ENCODE data around the gene CLEC4A. TPM values are rescaled to one million over a fixed set of nuclear protein-coding genes. Genes with fewer than 3 reads are reported as not detected.
"Not testable (repeated sequence)": the region's sequence is repeated elsewhere in the genome, so short reads cannot be mapped to it uniquely, and the experiment has no call there.

Gene CLEC4A
- polyA plus RNA-seq, 2 of the 4 experiments (the other 2 are of a cell fraction), result 0.27 TPM; not detected in 1

GRCh38 chr12:8127138-8127537 lies 3.7 kb downstream of the CLEC4A start:
- no peak overlapping the region for H3K4me2 ChIP-seq
- no peaks in the 10 kb centered on the region for H3K4me1 ChIP-seq
- no peak for FAIRE-seq
- ChIA-PET POLR2A (no interaction called here), CTCF (interaction anchor here (0.7 to 2.1 kb wide), 3 partner anchors 18 to 81 kb away, joined by 3 to 11 read pairs (median 3); no protein-coding TSS in a partner anchor)
- no peak for ATAC-seq
- no peaks in the 10 kb centered on the region for H3K9me3 ChIP-seq
- H3K4me3 ChIP-seq, result no peak overlapping the region
- TF ChIP-seq KDM1A (IDR thresholded peaks at IDR 0.05; ENCODE audit: low read depth) (no peak), HOXA7 (CRISPR knock-in tag; IDR thresholded peaks at IDR 0.05) (no peak), TFCP2L1 (CRISPR knock-in tag; IDR thresholded peaks at IDR 0.05) (no peak)
- 76% methylated on average over 4 of the region's 4 CpGs for WGBS (ENCODE audit: missing lambda C conversion rate)
- DNase-seq (ENCODE audit: low read depth in 1 of 2, low spot score in 1 of 2), result no peak
- H3K27ac ChIP-seq, result no peak overlapping the region

DNA sequence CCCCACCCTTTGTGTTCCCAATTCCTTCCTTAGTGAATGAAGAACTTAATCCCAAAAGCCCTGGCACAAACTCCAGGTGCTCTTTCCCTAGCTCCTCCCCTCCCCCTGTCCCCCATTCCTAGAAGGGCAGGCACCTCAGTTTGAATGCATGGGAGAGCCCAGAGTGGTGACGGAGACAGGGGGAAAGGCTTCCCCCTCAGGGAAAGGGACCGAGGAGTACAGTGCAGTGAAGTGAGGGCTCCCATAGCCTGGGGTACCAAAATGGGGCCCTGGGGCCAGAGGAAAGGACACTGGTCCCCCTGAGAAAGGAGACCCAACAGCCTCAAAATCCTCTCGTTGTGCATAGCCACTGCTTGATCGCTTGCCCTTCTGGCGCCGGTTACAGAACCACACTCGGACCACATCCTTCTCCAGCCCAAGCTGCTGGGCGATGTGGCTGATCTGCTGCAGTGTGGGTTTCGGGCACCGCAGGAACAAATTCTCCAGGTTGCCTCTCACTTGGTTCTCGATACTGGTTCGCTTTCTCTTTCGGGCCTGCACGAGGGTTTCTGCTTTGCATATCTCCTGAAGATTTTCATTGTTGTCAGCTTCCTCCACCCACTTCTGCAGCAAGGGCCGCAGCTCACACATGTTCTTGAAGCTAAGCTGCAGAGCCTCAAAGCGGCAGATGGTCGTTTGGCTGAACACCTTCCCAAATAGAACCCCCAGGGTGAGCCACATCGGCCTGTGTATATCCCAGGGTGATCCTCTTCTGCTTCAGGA lies 10.4 kb downstream of the CLEC4A start:
- H3K4me3 ChIP-seq; ATAC-seq; H3K4me1 ChIP-seq; H3K27ac ChIP-seq; DNase-seq (ENCODE audit: low read depth in 1 of 2, low spot score in 1 of 2); POLR2A ChIA-PET; CTCF ChIA-PET; H3K9me3 ChIP-seq; FAIRE-seq; H3K4me2 ChIP-seq: not testable (repeated sequence)
- WGBS (ENCODE audit: missing lambda C conversion rate), result 87% methylated on average over 17 of the region's 18 CpGs

GRCh38 chr12:8134398-8134930 lies 11.0 kb downstream of the CLEC4A start:
- H3K4me3 ChIP-seq; H3K9me3 ChIP-seq; H3K27ac ChIP-seq; FAIRE-seq; POLR2A ChIA-PET; H3K4me2 ChIP-seq; CTCF ChIA-PET; DNase-seq (ENCODE audit: low read depth in 1 of 2, low spot score in 1 of 2); ATAC-seq; H3K4me1 ChIP-seq: not testable (repeated sequence)
- 83% methylated on average over 23 of the region's 23 CpGs for WGBS (ENCODE audit: missing lambda C conversion rate)

- H3K4me2 ChIP-seq; H3K4me3 ChIP-seq; POLR2A ChIA-PET; H3K9me3 ChIP-seq; H3K27ac ChIP-seq; FAIRE-seq; CTCF ChIA-PET; H3K4me1 ChIP-seq; DNase-seq (ENCODE audit: low read depth in 1 of 2, low spot score in 1 of 2); ATAC-seq: not testable (repeated sequence)
- WGBS (ENCODE audit: missing lambda C conversion rate), result 62% methylated on average over 8 of the region's 8 CpGs
Observed at GRCh38 chr12:8141647-8142046, 18.2 kb downstream of the CLEC4A start.

GRCh38 chr12:8143261-8143660 lies 19.8 kb downstream of the CLEC4A start:
- Histone ChIP-seq H3K4me1 (no peaks in the 10 kb centered on the region), H3K9me3 (no peaks in the 10 kb centered on the region), H3K4me3 (no peak overlapping the region), H3K4me2 (no peak overlapping the region), H3K27ac (no peak overlapping the region)
- ChIA-PET POLR2A (no interaction called here), CTCF (interaction anchor here (1.4 kb wide), 1 partner anchor 34 kb away, joined by 4 read pairs; no protein-coding TSS in a partner anchor)
- DNase-seq (ENCODE audit: low read depth in 1 of 2, low spot score in 1 of 2) (no peak), ATAC-seq (no peak), FAIRE-seq (no peak)
- TF ChIP-seq FOSL2 (IDR thresholded peaks at IDR 0.05), result no peak
- no peak for TF ChIP-seq FOSL2 (CRISPR knock-in tag; IDR thresholded peaks at IDR 0.05)

DNA sequence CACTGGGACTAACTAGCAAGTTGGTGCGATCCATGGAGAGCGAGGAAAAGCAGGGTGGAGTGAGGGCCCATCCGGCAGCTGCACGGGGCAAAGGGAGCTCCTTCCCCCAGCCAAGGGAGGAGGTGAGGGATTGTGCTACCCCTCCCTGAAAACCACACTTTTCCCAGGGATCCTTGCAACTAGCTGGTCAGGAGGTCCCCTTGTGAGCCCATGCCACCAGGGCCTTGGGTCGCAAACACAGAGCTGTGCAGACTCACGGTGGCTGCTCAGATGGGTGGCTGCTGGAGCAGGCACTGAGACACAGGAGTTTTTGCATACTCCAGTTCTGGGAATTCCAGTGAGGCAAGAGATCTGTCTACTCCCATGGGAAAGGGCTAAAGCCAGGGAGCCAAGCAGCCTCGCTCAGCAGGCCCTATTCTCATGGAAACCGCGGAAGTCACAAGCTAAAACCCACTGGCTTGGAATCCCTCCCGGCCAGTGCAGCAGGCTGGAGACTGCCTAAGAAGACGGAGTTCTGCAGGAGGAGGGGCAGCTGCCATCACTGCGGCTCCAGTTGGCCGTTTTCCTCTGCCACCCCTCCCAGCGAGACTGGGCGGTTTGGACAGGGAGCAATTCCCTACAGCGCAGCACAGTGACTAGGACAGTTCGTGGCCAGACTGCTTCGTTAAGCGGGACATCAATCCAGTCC lies 22.5 kb downstream of the CLEC4A start:
- Histone ChIP-seq H3K4me1 (no peaks in the 10 kb centered on the region), H3K4me3 (no peak overlapping the region), H3K27ac (no peak overlapping the region), H3K4me2 (no peak overlapping the region), H3K9me3 (no peaks in the 10 kb centered on the region)
- no peak for FAIRE-seq
- 83% methylated on average over 19 of the region's 19 CpGs for WGBS (ENCODE audit: missing lambda C conversion rate)
- POLR2A ChIA-PET, result no interaction called here
- CTCF ChIA-PET, result no interaction called here
- no peak for TF ChIP-seq EHF (CRISPR knock-in tag; IDR thresholded peaks at IDR 0.05)
- no peak for DNase-seq (ENCODE audit: low read depth in 1 of 2, low spot score in 1 of 2)
- ATAC-seq, result no peak

DNA sequence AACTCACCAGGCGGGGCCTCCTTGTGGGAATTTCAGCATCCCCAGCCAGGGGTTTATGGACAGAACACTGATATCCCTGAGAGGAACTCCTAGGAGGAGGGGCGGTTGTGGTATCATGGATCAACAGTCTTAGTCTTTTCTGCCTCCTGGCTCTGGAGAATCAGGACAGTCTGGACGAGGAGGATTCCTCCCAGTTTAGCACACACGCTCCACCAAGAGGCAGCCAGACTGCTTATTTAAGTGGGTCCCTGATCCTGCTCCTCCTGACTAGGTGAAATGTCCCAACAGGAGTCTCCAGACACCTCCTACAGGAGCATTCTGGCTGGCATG lies 23.0 kb downstream of the CLEC4A start:
- Histone ChIP-seq H3K4me2 (no peak overlapping the region), H3K4me1 (no peaks in the 10 kb centered on the region), H3K27ac (no peak overlapping the region), H3K9me3 (no peaks in the 10 kb centered on the region), H3K4me3 (no peak overlapping the region)
- CTCF ChIA-PET, result no interaction called here
- POLR2A ChIA-PET, result no interaction called here
- ATAC-seq (no peak), DNase-seq (ENCODE audit: low read depth in 1 of 2, low spot score in 1 of 2) (no peak), FAIRE-seq (no peak)
- 68% methylated on average over 4 of the region's 4 CpGs for WGBS (ENCODE audit: missing lambda C conversion rate)
- TF ChIP-seq REST (IDR thresholded peaks at IDR 0.05), result no peak
- no peak for TF ChIP-seq TP53 (CRISPR knock-in tag; IDR thresholded peaks at IDR 0.05)
- TF ChIP-seq, protein P1, sequence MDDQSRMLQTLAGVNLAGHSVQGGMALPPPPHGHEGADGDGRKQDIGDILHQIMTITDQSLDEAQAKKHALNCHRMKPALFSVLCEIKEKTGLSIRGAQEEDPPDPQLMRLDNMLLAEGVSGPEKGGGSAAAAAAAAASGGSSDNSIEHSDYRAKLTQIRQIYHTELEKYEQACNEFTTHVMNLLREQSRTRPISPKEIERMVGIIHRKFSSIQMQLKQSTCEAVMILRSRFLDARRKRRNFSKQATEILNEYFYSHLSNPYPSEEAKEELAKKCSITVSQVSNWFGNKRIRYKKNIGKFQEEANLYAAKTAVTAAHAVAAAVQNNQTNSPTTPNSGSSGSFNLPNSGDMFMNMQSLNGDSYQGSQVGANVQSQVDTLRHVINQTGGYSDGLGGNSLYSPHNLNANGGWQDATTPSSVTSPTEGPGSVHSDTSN (IDR thresholded peaks at IDR 0.05), result no peak
- no peak for TF ChIP-seq POLR2A (IDR thresholded peaks at IDR 0.05; ENCODE audit: low read length)
- no peak for TF ChIP-seq MAFK (IDR thresholded peaks at IDR 0.05; ENCODE audit: partially characterized antibody)
- no peak for TF ChIP-seq NR3C1 (IDR thresholded peaks at IDR 0.05)
- no peak for TF ChIP-seq TFCP2L1 (CRISPR knock-in tag; IDR thresholded peaks at IDR 0.05)
- TF ChIP-seq HOXB13 (CRISPR knock-in tag; IDR thresholded peaks at IDR 0.05; ENCODE audit: low read depth), result no peak
- TF ChIP-seq CHD4 (IDR thresholded peaks at IDR 0.05; ENCODE audit: borderline replicate concordance), result no peak
- no peak for TF ChIP-seq BHLHE40 (IDR thresholded peaks at IDR 0.05; ENCODE audit: low read depth, low read length)
- no peak for TF ChIP-seq RFX5 (IDR thresholded peaks at IDR 0.05)

All from A549 (cell line).